Neural cell (in vitro differentiated cells): ENCODE data around the gene UIMC1. TPM values are rescaled to one million over a fixed set of nuclear protein-coding genes. Genes with fewer than 3 reads are reported as not detected.

Experiments used
- H2AFZ ChIP-seq: fragments of 200-600, 300-800 bp; sonication (generic), shearing (Covaris generic); 2 replicates; pipeline ENCODE4 v1.6.0; 2014; ENCODE audit warnings: low read depth, mild to moderate bottlenecking, antibody characterized with exemption, low read length, moderate library complexity
- H3F3A ChIP-seq: fragments of 200-600 bp; shearing (Covaris generic); 2 replicates; pipeline ENCODE4 v1.6.1; 2016; ENCODE audit warnings: mild to moderate bottlenecking, moderate library complexity, mixed read lengths, antibody characterized with exemption, low read length; ENCODE audit not compliant: insufficient read depth, poor library complexity, severe bottlenecking
- H3K27ac ChIP-seq: fragments of 200-600, 300-800 bp; sonication (generic), shearing (Covaris generic); 2 replicates; pipeline ENCODE4 v1.5.1; 2014; ENCODE audit warnings: mild to moderate bottlenecking, low read length, moderate library complexity
- H3K27me3 ChIP-seq: fragments of 300-800, 200-600 bp; sonication (generic), shearing (Covaris generic); 2 replicates; pipeline ENCODE4 v1.6.0; 2014; ENCODE audit warnings: mild to moderate bottlenecking, low read depth, low read length, moderate library complexity; ENCODE audit not compliant: insufficient read depth
- H3K36me3 ChIP-seq: fragments of 300-800, 200-600 bp; sonication (generic), shearing (Covaris generic); 2 replicates; pipeline ENCODE4 v1.5.1; 2014; ENCODE audit warnings: mild to moderate bottlenecking, antibody characterized with exemption, low read length, moderate library complexity; ENCODE audit not compliant: insufficient read depth
- H3K4me2 ChIP-seq: fragments of 300-800, 200-600 bp; sonication (generic), shearing (Covaris generic); 2 replicates; pipeline ENCODE4 v1.6.0; 2014; ENCODE audit warnings: mild to moderate bottlenecking, low read length
- H3K4me3 ChIP-seq: fragments of 300-800, 200-600 bp; sonication (generic), shearing (Covaris generic); 2 replicates; pipeline ENCODE4 v1.5.1; 2014; ENCODE audit warnings: mild to moderate bottlenecking, low read length, moderate library complexity
- H3K79me2 ChIP-seq: fragments of 200-600 bp; shearing (Covaris generic); replicated peaks from 2 replicates; pipeline ENCODE4 v1.6.0; 2014; ENCODE audit warnings: mild to moderate bottlenecking, low read length, moderate library complexity; ENCODE audit not compliant: insufficient read depth
- H3K9ac ChIP-seq: fragments of 300-800, 200-600 bp; sonication (generic), shearing (Covaris generic); 2 replicates; pipeline ENCODE4 v1.6.1; 2016; ENCODE audit warnings: mild to moderate bottlenecking, low read length, mixed read lengths
- H3K9me2 ChIP-seq: fragments of 200-600 bp; shearing (Covaris generic); 2 replicates; pipeline ENCODE4 v1.6.1; 2016; ENCODE audit warnings: mild to moderate bottlenecking, low read length, mixed read lengths; ENCODE audit not compliant: insufficient read depth
- H3K9me3 ChIP-seq: fragments of 200-600, 300-800 bp; sonication (generic), shearing (Covaris generic); 2 replicates; pipeline ENCODE4 v1.6.1; 2016; ENCODE audit warnings: mild to moderate bottlenecking, mixed run types, low read length, moderate library complexity, mixed read lengths
- H4K20me1 ChIP-seq: fragments of 200-600 bp; shearing (Covaris generic); 2 replicates; pipeline ENCODE4 v1.6.1; 2016; ENCODE audit warnings: mild to moderate bottlenecking, mixed run types; ENCODE audit not compliant: insufficient read depth
- EP300 ChIP-seq: fragments of 450-650 bp; conservative IDR thresholded peaks from 2 replicates; pipeline ENCODE4 v1.6.1; 2014; ENCODE audit warnings: antibody characterized with exemption, mild to moderate bottlenecking, moderate library complexity; ENCODE audit not compliant: poor library complexity, severe bottlenecking
- MXI1 ChIP-seq: fragments of 450-650 bp; conservative IDR thresholded peaks from 2 replicates; pipeline ENCODE4 v1.6.1; 2014; ENCODE audit warnings: antibody characterized with exemption, mild to moderate bottlenecking; ENCODE audit not compliant: poor library complexity, severe bottlenecking
- POLR2AphosphoS5 ChIP-seq: IDR thresholded peaks from 2 replicates; pipeline ENCODE4 v1.6.1; 2012
- RAD21 ChIP-seq: fragments of 450-650 bp; conservative IDR thresholded peaks from 2 replicates; pipeline ENCODE4 v1.6.1; 2014; ENCODE audit warnings: antibody characterized with exemption, mild to moderate bottlenecking, moderate library complexity
- REST ChIP-seq: IDR thresholded peaks from 2 replicates; pipeline ENCODE4 v1.6.1; 2012; ENCODE audit warnings: borderline replicate concordance
- SMC3 ChIP-seq: fragments of 450-650 bp; conservative IDR thresholded peaks from 2 replicates; pipeline ENCODE4 v1.6.1; 2014; ENCODE audit warnings: antibody characterized with exemption, mild to moderate bottlenecking, moderate library complexity; ENCODE audit not compliant: poor library complexity
- TAF1 ChIP-seq: IDR thresholded peaks from 2 replicates; pipeline ENCODE4 v1.6.1; 2012; ENCODE audit warnings: low read depth
- polyA plus RNA-seq: library from polyadenylated mRNA; depleted of rRNA; stranded (reverse); fragments of >200 nt; gene quantifications from 2 replicates; pipeline ENCODE4 v1.2.3, GENCODE V29; 2014
- TF ChIP-seq, protein P1 (sequence below): fragments of 450-650 bp; IDR thresholded peaks from 2 replicates; pipeline ENCODE4 v1.5.1; 2014; ENCODE audit warnings: antibody characterized with exemption, mild to moderate bottlenecking, moderate library complexity; ENCODE audit not compliant: poor library complexity, severe bottlenecking

Gene UIMC1
- polyA plus RNA-seq, 1 donor from 2014 or later, result 74.0 TPM

- Histone ChIP-seq H3K79me2 (no peaks in the 10 kb centered on the region), H3K9me2 (no peaks in the 10 kb centered on the region), H3F3A (no peaks in the 10 kb centered on the region), H3K36me3 (peaks cover 7% of the 10 kb centered on the region), H3K9ac (no peak overlapping the region), H3K4me3 (no peak overlapping the region), H3K27ac (no peak overlapping the region), H3K4me2 (no peak overlapping the region), H3K9me3 (no peaks in the 10 kb centered on the region), H3K27me3 (no peaks in the 10 kb centered on the region), H2AFZ (no peak overlapping the region), H4K20me1 (no peaks in the 10 kb centered on the region)
- TF ChIP-seq SMC3, result no peak
- no peak for TF ChIP-seq POLR2AphosphoS5
- no peak for TF ChIP-seq EP300
- no peak for TF ChIP-seq REST
- no peak for TF ChIP-seq RAD21
- TF ChIP-seq TAF1, result no peak
- TF ChIP-seq MXI1, result no peak
- TF ChIP-seq, protein P1, sequence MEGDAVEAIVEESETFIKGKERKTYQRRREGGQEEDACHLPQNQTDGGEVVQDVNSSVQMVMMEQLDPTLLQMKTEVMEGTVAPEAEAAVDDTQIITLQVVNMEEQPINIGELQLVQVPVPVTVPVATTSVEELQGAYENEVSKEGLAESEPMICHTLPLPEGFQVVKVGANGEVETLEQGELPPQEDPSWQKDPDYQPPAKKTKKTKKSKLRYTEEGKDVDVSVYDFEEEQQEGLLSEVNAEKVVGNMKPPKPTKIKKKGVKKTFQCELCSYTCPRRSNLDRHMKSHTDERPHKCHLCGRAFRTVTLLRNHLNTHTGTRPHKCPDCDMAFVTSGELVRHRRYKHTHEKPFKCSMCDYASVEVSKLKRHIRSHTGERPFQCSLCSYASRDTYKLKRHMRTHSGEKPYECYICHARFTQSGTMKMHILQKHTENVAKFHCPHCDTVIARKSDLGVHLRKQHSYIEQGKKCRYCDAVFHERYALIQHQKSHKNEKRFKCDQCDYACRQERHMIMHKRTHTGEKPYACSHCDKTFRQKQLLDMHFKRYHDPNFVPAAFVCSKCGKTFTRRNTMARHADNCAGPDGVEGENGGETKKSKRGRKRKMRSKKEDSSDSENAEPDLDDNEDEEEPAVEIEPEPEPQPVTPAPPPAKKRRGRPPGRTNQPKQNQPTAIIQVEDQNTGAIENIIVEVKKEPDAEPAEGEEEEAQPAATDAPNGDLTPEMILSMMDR, result no peak
Observed at GRCh38 chr5:176912115-176912514, 94.5 kb downstream of the UIMC1 start.

DNA sequence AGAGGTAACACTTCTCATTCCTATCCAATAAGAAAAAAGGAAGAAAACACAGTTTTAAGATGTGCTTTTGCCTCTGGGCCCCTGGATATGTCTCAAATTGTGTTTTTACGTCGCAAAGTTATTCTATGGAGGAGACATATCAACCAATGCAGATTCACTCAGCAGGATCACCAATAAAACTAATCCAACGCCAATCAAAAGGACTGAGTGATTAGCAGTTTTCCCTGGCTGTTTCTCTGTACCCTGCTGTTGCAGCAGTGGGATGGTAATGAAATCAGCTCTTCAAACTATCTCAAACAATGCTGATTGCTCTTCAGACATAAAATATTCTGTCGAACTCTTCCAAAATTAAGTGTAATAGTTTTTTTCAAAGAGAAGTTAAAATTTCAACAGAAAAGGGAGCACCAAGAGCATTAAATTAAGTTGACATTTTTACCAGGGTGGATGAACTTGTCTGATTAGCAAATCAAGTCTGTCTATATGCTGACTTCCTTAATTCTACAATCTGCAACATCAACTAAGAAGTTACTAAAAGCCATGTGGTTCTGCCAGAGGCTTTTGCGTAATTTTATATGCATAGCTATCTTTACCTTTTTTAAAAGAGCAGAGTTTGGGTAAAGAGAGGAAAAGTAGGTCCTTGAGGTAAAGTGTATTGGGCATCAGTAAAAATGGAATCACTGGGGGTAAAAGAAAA lies 97.8 kb downstream of the UIMC1 start:
- Histone ChIP-seq H3K27me3 (no peaks in the 10 kb centered on the region), H3K4me3 (no peak overlapping the region), H3K36me3 (peaks cover 7% of the 10 kb centered on the region), H3K27ac (no peak overlapping the region), H3K9me2 (no peaks in the 10 kb centered on the region), H3K9ac (no peak overlapping the region), H3F3A (no peaks in the 10 kb centered on the region), H3K4me2 (no peak overlapping the region), H4K20me1 (no peaks in the 10 kb centered on the region), H3K79me2 (no peaks in the 10 kb centered on the region), H3K9me3 (no peaks in the 10 kb centered on the region), H2AFZ (no peak overlapping the region)
- TF ChIP-seq POLR2AphosphoS5 (no peak), REST (no peak), MXI1 (no peak)
